Effector CD8-positive, alpha-beta T cell (primary cell): Measurements from ENCODE around the gene P2RY12.

ENCODE experiments used
- DNase-seq: peaks from one replicate; lab custom pipeline; 2025; lab: John Stamatoyannopoulos, UW
- total RNA-seq, 4 experiments: gene quantifications; one replicate each; lab custom pipeline; 2026; lab: John Stamatoyannopoulos, UW

P2RY12 gene
- total RNA-seq, result 0 reads per million in 4 experiments

GRCh38 chr3:151384741-151385174 lies at the start of gene P2RY12:
Gene P2RY12 (minus strand): TSS chr3:151384753. CDS start chr3:151338845, 45,908 bp downstream.
- DNase-seq, result no peak

DNA sequence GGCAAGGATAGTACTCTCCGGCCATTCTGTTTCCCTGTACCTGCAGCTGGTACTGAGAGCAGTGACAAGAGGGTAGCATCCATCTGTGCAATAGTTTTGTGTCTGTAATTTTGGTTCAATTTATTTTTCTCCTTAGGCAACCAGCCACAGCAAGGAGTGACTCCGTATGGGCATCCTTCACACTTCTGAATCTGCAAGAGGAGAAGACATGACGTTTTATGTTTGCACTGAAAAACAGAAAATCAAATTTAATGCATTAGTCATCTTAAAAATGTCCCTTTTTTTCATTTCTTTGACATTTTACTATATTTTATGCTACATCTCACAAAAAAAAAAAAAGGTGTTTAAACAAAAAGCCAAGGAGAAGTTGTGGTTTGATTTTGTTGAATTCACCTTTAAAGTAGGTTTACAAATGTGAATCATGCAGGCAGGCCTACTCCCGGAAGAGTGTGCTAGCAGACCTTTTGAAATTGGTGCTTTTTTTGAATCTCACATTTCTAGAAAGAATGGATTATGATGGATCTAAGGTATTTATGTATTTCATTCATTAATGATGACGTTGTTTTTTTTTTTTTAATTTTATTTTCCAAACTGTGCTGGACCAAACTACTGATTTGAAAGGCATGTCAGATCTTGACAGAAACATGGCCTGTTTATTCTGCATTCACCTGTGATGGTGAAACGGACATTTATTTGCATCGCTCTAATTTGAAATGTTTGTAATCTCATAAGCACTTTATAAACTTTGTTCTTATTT lies 48.2 kb upstream of the P2RY12 start:
- DNase-seq, result no peak

- DNase-seq, result no peak
Measured at GRCh38 chr3:151431940-151432339, 47.4 kb upstream of the P2RY12 start.

DNA sequence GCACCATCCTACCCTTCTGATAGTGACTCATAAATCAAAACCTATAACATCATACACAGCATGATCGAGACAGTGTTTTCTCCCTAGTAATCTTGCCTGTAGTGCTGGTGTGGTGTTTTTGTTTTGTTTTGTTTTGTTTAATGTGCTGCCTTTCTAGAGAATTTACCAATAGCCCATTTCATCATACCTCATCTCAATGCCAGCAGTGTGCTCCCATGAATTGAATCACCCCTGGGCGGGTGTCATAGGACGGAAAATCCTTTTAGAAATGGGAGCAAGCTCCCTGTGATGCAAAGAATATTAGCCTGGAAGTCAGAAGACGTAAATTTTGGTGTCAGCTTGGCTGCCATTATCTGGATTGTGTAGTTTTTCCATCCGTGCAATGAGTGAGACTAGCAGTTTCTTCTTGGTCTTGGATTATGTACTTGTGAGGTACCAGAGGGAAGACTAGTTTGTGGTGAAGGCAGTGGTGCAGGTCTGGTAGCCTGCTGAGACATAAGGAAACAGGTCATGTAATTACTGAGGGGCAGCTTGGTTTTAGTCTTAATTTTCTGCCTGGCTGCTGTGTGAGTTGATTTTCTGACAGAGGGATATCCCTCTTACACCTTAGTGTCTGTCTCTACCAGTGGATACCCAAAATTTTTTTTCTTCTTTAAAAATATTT lies 46.4 kb upstream of the P2RY12 start:
- DNase-seq, result no peak

DNA sequence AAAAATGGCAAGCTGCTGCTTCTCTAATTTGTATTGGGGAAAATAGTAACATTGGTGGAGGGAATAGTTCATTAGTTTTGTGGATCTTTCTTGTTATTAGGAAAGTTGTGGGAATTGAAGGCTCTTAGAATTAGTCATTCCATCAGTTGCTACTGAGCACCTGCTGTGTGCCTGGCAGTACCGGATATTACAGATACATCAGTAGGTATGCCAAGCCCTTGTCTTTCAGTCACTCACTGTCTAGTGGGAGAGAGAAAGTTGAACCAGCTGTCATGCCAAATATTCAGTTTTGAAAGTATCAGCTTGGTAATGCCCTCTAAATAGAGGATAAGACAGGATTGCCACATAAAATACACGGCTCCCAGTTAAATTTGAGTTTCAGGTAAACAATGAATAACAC lies 43.8 kb upstream of the P2RY12 start:
- DNase-seq, result no peak

DNA sequence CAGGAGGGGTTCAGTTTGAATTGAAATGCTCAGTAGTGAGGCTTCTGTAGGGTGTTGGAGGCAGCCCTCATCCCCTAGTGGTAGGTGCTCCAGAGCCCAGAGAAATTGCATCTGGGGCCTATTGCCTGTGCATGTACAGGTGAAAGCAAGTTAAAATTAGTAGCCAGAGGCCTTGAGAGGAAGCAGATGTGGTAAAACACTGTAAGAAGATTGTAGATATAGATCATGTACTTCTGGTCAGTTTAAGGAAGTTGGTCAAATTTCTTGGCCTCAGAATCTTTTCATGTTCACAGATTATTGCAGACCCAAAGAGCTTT lies 41.7 kb upstream of the P2RY12 start:
- no peak for DNase-seq

- DNase-seq, result no peak
Measured at GRCh38 chr3:151425627-151426340, 41.2 kb upstream of the P2RY12 start.

DNA sequence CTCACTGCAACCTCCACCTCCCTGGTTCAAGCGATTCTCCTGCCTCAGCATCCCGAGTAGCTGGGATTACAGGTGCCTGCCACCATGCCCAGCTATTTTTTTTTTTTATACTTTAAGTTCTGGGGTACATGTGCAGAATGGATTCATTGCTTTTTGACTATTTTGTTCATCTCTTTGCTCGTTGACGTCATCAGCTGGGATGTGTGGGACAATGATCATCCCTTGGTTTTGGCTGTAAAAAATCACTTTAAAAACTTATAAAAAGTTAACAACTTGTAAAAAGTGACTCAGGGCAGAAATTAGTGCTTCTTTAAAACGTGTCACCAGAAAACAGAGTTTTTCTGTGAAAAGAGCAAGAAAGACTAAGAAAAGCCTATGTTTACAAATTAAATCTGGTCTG lies 38.5 kb upstream of the P2RY12 start:
- DNase-seq, result no peak

DNA sequence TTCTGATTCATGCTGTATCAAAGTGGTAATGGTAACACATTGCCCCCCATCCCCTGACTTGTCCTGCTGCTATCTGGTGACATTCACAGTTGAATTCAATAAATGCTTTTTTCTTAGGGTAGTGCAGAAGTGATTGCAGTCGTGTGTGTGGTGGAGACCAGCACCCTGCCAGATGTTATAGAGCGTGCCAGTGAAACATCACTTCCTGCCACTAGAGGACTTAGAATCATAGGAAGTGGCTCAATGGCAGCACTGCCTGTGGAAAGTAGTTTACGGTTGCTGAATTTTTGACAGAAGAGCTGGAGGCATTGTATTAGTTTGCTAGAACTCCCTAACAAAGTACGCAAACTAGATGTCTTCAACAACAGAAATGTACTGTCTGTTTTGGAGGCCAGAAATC lies 37.4 kb upstream of the P2RY12 start:
- no peak for DNase-seq

- no peak for DNase-seq
Measured at GRCh38 chr3:151419806-151420205, 35.3 kb upstream of the P2RY12 start.

- no peak for DNase-seq
Measured at GRCh38 chr3:151415289-151415688, 30.7 kb upstream of the P2RY12 start.

GRCh38 chr3:151412989-151413388 lies 28.4 kb upstream of the P2RY12 start:
- no peak for DNase-seq

DNA sequence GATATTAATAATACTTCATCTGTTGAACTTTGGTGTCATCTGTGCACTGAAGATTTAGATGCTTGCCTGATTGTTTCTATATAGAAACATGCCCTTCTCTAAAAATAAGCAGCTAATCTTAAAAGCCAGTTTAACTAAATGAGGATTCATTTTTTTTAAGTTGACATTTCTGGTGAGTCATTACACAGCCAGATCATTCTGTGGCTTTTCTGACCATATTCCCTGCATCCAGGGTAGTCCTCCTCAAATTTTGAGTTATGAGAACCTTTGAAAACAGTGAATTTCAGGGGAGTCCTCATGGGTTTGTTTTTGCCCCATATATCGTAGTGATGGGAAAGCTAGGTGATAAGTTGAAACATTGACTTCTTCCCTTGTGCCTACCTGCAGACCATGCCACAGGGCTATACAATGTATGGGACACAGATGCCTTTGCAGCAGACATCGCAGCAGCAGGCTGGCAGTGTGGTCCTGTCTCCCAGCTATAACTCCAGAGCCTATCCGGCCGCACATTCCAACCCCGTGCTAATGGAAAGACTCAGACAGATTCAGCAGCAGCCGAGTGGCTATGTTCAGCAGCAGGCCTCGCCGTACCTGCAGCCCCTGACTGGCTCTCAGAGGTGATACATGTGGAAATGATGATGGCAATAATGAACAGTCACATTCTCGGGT lies 26.5 kb upstream of the P2RY12 start:
- DNase-seq, result no peak

DNA sequence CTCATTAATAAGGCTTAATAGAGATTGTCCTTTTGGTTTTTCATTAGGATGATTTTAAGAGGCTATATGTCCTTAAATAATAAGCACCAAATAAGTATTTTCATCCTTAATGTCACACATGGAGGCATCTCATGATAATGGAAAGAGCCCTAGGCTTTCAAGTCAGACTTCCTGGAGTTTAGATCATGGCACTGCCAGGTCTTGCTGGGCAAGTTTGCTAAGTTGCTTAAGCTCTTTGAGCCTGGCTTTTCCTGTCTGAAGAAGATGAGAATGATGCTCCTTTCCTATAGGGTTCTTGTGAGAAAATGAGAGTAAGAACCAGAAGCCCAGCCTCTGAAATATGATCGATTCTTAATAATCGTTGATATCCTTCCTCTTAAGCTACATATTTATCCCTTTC lies 23.4 kb upstream of the P2RY12 start:
- no peak for DNase-seq

- no peak for DNase-seq
Measured at GRCh38 chr3:151404316-151404715, 19.8 kb upstream of the P2RY12 start.

DNA sequence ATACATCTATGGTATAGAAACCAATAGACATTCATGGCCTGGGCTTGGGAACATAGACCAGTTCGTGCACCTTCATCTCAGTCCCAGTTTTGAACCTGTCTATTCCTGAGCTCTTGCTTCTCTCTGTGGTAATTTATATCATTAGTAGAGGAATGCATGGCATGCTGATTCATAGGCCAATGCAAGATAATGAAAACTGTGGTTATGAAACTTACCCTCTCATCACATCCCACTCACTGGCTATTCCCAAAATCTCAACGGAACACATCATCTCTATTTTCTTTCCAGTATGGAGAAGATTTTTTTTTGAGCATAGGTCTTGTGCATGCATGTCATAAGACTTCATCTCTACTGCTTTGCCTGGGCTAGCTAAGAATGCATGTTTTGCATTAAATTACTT lies 18.7 kb upstream of the P2RY12 start:
- no peak for DNase-seq

DNA sequence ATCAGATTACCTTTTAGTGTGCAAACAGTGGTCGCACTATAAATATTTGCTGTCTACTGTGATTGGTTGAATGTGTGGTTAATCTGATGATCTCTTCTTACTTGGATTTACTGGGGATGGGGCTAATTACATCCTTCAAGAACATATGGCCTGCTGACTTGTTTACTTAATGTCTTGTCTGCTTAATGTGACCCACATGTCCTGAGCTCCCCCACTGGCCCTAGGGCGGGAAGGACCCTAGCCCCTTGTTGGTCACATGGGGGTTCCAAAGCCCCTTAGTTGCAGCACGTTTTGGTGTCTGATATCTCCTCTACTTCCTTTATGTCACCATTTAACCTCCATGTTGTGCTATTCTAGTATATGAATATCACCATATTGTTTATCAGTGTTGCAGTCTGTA lies 17.8 kb upstream of the P2RY12 start:
- DNase-seq, result no peak

GRCh38 chr3:151400341-151400740 lies 15.8 kb upstream of the P2RY12 start:
- DNase-seq, result no peak

GRCh38 chr3:151398895-151399294 lies 14.3 kb upstream of the P2RY12 start:
- DNase-seq, result no peak

- DNase-seq, result no peak
Measured at GRCh38 chr3:151395806-151396205, 11.3 kb upstream of the P2RY12 start.

DNA sequence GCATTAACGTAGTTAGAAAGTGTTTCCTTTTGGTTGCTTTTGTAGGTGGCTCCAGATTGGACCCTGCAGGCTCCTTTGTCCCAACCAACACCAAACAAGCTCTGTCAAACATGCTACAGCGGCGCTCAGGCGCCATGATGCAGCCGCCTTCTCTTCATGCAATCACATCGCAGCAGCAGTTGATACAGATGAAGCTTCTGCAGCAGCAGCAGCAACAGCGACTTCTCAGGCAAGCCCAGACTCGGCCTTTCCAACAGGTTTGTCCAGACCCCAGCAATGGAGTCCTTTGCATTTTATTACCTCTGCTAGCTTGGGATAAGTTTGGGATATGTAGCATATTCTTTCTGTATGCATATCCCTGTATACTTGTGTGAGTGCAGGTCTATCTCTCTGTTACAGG lies 10.1 kb upstream of the P2RY12 start:
- no peak for DNase-seq

DNA sequence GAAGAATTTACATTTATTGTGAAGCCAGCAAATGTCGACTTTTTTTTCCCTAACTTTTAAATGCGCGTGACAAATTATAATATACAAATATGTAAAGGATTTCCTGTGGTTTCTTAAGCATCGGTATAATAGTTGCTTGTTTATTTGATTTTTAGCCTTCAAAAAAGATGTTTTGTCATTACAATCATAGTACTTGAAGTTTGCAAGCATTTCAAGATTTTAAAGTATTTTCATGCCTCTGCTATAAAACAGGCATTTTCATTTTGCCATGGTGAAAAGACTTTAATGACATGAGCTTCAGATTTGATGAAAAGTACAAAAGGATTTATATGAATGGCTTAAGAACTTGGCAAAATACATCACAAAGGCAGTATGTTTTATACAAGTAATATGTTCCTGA lies 9.4 kb upstream of the P2RY12 start:
- no peak for DNase-seq
